ENCODE results near the gene TNFRSF8.
"Not testable (repeated sequence)": the region's sequence is repeated elsewhere in the genome, so short reads cannot be mapped to it uniquely, and the experiment has no call there.

The TNFRSF8 gene

GRCh38 chr1:12088607-12089006 is 25.5 kb downstream of the TNFRSF8 start:
- no peak for DNase-seq

- no peak for DNase-seq
Observed at GRCh38 chr1:12090326-12090725, 27.2 kb downstream of the TNFRSF8 start.

- no peak for DNase-seq
Observed at GRCh38 chr1:12091191-12091590, 28.1 kb downstream of the TNFRSF8 start.

GRCh38 chr1:12094180-12094579 is 31.1 kb downstream of the TNFRSF8 start:
- no peak for DNase-seq

GRCh38 chr1:12095452-12096263 is 32.6 kb downstream of the TNFRSF8 start:
- no peak for DNase-seq

- no peak for DNase-seq
Observed at GRCh38 chr1:12096615-12097014, 33.5 kb downstream of the TNFRSF8 start.

- DNase-seq = no peak
Observed at GRCh38 chr1:12097321-12097720, 34.2 kb downstream of the TNFRSF8 start.

- DNase-seq = no peak
Observed at GRCh38 chr1:12098786-12099185, 35.7 kb downstream of the TNFRSF8 start.

GRCh38 chr1:12099610-12100009 is 36.5 kb downstream of the TNFRSF8 start:
- no peak for DNase-seq

GRCh38 chr1:12100071-12100470 is 37.0 kb downstream of the TNFRSF8 start:
- DNase-seq = no peak

- DNase-seq = not testable (repeated sequence)
Observed at GRCh38 chr1:12101120-12101519, 38.0 kb downstream of the TNFRSF8 start.

GRCh38 chr1:12102066-12102465 is 39.0 kb downstream of the TNFRSF8 start:
- DNase-seq = no peak

- DNase-seq = no peak
Observed at GRCh38 chr1:12104417-12104816, 41.3 kb downstream of the TNFRSF8 start.

- no peak for DNase-seq
Observed at GRCh38 chr1:12106153-12106552, 43.0 kb downstream of the TNFRSF8 start.

GRCh38 chr1:12106861-12107260 is 43.8 kb downstream of the TNFRSF8 start:
- not testable (repeated sequence) for DNase-seq

GRCh38 chr1:12107718-12108117 is 44.6 kb downstream of the TNFRSF8 start:
- no peak for DNase-seq

- no peak for DNase-seq
Observed at GRCh38 chr1:12109901-12110300, 46.8 kb downstream of the TNFRSF8 start.

GRCh38 chr1:12111741-12112140 is 48.6 kb downstream of the TNFRSF8 start:
- DNase-seq = no peak

- DNase-seq = no peak
Observed at GRCh38 chr1:12112711-12113161, 49.6 kb downstream of the TNFRSF8 start.

GRCh38 chr1:12113433-12114339 is 50.6 kb downstream of the TNFRSF8 start:
- no peak for DNase-seq

GRCh38 chr1:12114340-12114683 is 51.2 kb downstream of the TNFRSF8 start:
- DNase-seq = no peak

- no peak for DNase-seq
Observed at GRCh38 chr1:12114916-12115315, 51.8 kb downstream of the TNFRSF8 start.

GRCh38 chr1:12121212-12122003 is 58.3 kb downstream of the TNFRSF8 start:
- DNase-seq = peak; percentile 13
